Pancreas (tissue), 10 donors: ENCODE measurements around the gene INO80. TPM values are rescaled to one million over a fixed set of nuclear protein-coding genes. Genes with fewer than 3 reads are reported as not detected.

ENCODE experiments used
- ATAC-seq, 4 donors: fragments of 200-7000 bp; cut with Tn5 transposase; one replicate each; pipeline versions ENCODE4 v1.8.0 to v1.9.1; 2020; ENCODE audit warnings: mild to moderate bottlenecking in 4 of 4, moderate library complexity in 4 of 4
- DNase-seq, 6 donors: peaks; one replicate each; pipeline ENCODE4 v3.0.0-alpha.2; 2020
- FAIRE-seq: peaks from 2 replicates; lab custom pipeline; 2012; peaks lifted over from hg19 to GRCh38; lab: Jason Lieb, UNC
- H3K27ac ChIP-seq, 4 donors: fragments of 200-600 bp; sonication (generic); 1 replicate in 3 of 4; 2 replicates in 1 of 4; pipeline versions ENCODE4 v1.5.0 to v1.8.0; 2020
- H3K27me3 ChIP-seq, 4 donors: fragments of 200-600 bp; one replicate each; pipeline ENCODE4 v1.8.0; 2021
- H3K36me3 ChIP-seq, 3 donors: fragments of 200-600 bp; sonication (generic) in 1 of 3; one replicate each; pipeline versions ENCODE4 v1.5.0 to v1.8.0; 2020 to 2021
- H3K4me1 ChIP-seq, 3 donors: fragments of 200-600 bp; one replicate each; pipeline ENCODE4 v1.8.0; 2021
- H3K4me3 ChIP-seq, 4 donors: fragments of 200-600 bp; sonication (generic) in 2 of 4; one replicate each; pipeline versions ENCODE4 v1.5.0 to v1.8.0; 2020 to 2021
- H3K9me3 ChIP-seq, 4 donors: fragments of 200-600 bp; one replicate each; pipeline ENCODE4 v1.8.0; 2021
- WGBS, 2 donors: extraction: QIAGEN DNeasy Blood & Tissue Kit; methylation state at CpG; one replicate each; pipeline ENCODE4 v1.1.7; 2013; 5-methylcytosine and 5-hydroxymethylcytosine counted together
- intact Hi-C, 3 donors: fragments of 100-400 bp; cut with DNase I; formaldehyde crosslinking; loops; one replicate each; pipeline versions ENCODE4 v1.11.1 to v1.14.2; 2022
- polyA plus RNA-seq, 2 donors: library from polyadenylated mRNA; stranded (reverse); fragments of 200-250 nt; gene quantifications; one replicate each; pipeline ENCODE4 v1.2.3, GENCODE V29; 2013
- total RNA-seq, 6 donors: library from RNA; stranded (reverse); fragmentation: NEBNext Ultra II Directional in 4 of 6; extraction: Animal tissue kit (Norgen Biotek cat#: 25700) in 4 of 6; gene quantifications; one replicate each; pipeline versions ENCODE4 v1.2.1 to v1.2.4, GENCODE V29; 2021 to 2023
- TF ChIP-seq, protein P1 (sequence below), 4 donors: fragments of 200-600 bp; sonication (generic) in 3 of 4; IDR thresholded peaks; one replicate each; pipeline versions ENCODE4 v1.5.0 to v1.8.0; 2021; ENCODE audit warnings: antibody characterized with exemption in 4 of 4
- donor health status: healthy with polysubstance abuse.
- donor health status: DM: no; HTN: no; CAD: no; lungs with moderate emphysema.
- donor health status: DM: no; HTN: no; CAD: no.
- donor health status: control.
- donor health status: control.
- donor health status: Bipolar disorder and iron deficiency.
- donor health status: DM: yes; HTN: yes; CAD: no.
- donor health status: DM: no; HTN: no; CAD: no.
- donor health status: DM: no; HTN: no; CAD: no.
- donor health status: DM: yes; HTN: yes; CAD: no.

INO80 gene
- total and polyA plus RNA-seq, 8 donors = 4.7 to 11.7 (median 7.5) TPM

DNA sequence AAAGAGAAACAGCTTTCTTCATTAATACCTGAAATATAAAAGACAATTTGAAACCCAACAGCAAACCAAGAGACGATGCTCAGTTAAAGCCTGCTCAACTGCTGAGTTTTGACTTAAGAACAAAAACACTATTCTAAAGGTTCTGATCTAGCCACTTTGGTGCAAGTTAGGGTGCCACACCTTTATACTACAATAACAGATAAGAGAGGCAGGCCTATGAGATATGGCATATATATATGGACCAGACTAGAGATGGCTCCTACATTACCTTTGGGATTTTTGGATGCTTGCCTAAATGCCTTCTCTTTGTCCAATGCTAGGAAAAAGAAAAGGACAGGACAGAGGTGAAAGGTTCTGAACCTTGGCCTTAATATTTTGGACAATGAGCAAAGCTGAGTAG is 68.6 kb downstream of the INO80 start:
- Histone ChIP-seq H3K27me3 (no peaks in the 10 kb centered on the region), H3K9me3 (no peaks in the 10 kb centered on the region), H3K27ac (no peak overlapping the region), H3K4me3 (no peak overlapping the region), H3K36me3 (peaks cover 8 to 36% (median 20%) of the 10 kb centered on the region in 3 donors), H3K4me1 (peaks cover 10 to 15% (median 10%) of the 10 kb centered on the region in 3 donors)
- FAIRE-seq (no peak), DNase-seq (no peak), ATAC-seq (no peak)
- intact Hi-C loops = no loop called here
- 98 to 100% methylated on average over 1 of the region's 1 CpG for WGBS, 2 donors
- TF ChIP-seq, protein P1, sequence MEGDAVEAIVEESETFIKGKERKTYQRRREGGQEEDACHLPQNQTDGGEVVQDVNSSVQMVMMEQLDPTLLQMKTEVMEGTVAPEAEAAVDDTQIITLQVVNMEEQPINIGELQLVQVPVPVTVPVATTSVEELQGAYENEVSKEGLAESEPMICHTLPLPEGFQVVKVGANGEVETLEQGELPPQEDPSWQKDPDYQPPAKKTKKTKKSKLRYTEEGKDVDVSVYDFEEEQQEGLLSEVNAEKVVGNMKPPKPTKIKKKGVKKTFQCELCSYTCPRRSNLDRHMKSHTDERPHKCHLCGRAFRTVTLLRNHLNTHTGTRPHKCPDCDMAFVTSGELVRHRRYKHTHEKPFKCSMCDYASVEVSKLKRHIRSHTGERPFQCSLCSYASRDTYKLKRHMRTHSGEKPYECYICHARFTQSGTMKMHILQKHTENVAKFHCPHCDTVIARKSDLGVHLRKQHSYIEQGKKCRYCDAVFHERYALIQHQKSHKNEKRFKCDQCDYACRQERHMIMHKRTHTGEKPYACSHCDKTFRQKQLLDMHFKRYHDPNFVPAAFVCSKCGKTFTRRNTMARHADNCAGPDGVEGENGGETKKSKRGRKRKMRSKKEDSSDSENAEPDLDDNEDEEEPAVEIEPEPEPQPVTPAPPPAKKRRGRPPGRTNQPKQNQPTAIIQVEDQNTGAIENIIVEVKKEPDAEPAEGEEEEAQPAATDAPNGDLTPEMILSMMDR (IDR thresholded peaks at IDR 0.05) = no peak

DNA sequence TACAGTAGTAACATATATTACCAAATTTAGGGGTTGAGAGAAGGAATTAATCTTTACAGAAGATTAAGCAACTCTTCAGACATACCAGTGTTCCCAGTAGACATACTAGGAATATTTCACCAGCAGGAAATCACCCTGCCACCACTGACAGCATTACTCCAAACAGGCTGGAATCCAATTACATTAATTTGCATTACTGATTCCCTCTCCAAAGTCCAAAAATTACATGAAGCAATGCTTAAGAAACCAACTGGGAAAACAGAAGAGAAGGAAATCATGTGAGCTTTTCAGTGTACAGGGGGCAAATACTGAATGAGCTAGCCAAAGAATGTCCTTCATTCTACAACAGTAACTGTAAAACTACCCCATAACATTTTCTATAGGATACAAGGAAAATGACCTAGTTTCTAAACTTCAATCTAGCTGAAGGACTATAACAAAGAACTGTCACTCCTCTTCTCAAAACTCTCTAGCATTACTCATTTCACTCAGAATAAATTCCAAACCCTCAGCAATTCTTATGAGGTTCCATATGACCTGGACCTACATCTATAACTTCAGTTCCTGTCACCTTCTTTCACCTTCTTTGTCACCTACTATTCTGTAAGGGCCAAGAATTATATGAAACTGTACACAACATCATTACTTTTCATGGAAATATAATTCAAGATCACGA is 72.7 kb downstream of the INO80 start:
- FAIRE-seq (no peak), ATAC-seq (no peak)
- H3K36me3 ChIP-seq = peaks cover 6 to 35% (median 8%) of the 10 kb centered on the region in 3 donors

DNA sequence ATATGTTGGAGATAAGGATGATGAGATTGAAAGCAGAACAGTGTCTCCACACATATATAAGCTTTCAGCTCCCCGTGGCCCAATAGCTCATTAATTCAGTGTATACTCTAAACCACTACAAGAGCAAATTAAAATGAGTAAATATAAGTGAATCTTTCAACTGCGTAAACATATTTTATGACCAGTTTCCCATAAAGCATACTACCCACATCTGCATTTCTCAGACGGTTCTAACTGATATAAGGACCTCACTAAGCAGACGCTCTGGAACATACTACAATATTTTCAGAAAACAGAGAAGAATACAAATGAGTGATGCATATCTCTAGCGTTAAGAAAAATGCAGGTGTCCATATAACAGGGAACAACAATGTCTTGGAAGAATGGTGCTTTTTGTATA is 73.2 kb downstream of the INO80 start:
- Histone ChIP-seq H3K4me1 (peaks cover 0 to 2% (median under 1%) of the 10 kb centered on the region in 3 donors), H3K27me3 (no peaks in the 10 kb centered on the region), H3K9me3 (no peaks in the 10 kb centered on the region), H3K36me3 (peaks cover 2 to 32% (median 8%) of the 10 kb centered on the region in 3 donors), H3K27ac (no peak overlapping the region), H3K4me3 (no peak overlapping the region)
- intact Hi-C loops = no loop called here
- TF ChIP-seq, protein P1 (IDR thresholded peaks at IDR 0.05) = no peak
- DNase-seq = no peak
- 89 to 91% methylated on average over 5 of the region's 5 CpGs for WGBS, 2 donors
- no peak for ATAC-seq
- no peak for FAIRE-seq

More for the DNA sequence above, 72.7 kb downstream of the INO80 start:
- Histone ChIP-seq H3K27me3 (no peaks in the 10 kb centered on the region), H3K4me1 (peaks cover 4 to 6% (median 6%) of the 10 kb centered on the region in 3 donors), H3K4me3 (no peak overlapping the region), H3K9me3 (no peaks in the 10 kb centered on the region), H3K27ac (no peak overlapping the region)
- WGBS, 2 donors = 88 to 89% methylated on average over 1 of the region's 1 CpG
- DNase-seq = no peak
- TF ChIP-seq, protein P1 (IDR thresholded peaks at IDR 0.05) = no peak
- intact Hi-C loops = no loop called here

DNA sequence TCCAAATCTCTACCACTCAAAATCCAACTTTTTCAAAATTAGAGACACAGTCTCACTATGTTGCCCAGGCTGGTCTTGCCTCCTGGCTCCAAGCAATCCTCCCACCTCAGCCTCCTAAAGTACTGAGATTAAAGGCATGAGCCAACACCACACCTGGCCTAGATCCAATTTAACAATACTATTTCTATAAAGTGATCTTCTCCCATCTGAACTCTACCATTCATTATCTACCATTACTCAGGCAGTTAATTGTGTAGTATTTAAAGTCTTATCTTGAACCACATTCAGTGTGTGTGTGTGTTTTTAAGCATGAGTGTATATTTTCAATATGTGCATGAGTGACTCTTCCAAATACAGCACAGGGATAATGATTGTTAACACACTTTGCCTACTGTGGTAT is 77.0 kb downstream of the INO80 start:
- FAIRE-seq (no peak), DNase-seq (no peak), ATAC-seq (no peak)
- H3K4me3 ChIP-seq = no peak overlapping the region
- TF ChIP-seq, protein P1 (IDR thresholded peaks at IDR 0.05) = no peak
- H3K27me3 ChIP-seq = no peaks in the 10 kb centered on the region
- no peak overlapping the region for H3K27ac ChIP-seq
- intact Hi-C loops = no loop called here
- H3K36me3 ChIP-seq = peaks cover 0 to 8% (median 4%) of the 10 kb centered on the region in 3 donors
- H3K9me3 ChIP-seq = no peaks in the 10 kb centered on the region
- no peaks in the 10 kb centered on the region for H3K4me1 ChIP-seq

DNA sequence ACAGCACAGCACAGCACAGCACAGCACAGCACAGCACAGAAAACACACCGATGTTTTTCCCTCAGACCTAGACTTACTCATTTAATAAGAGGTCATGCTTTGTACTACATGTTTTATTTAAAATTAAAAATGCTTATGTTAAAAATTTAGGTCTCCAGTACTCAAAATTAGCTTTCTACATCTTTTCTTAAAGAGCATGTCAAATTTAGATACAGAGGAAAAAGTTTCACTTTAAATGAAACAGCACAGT is 84.1 kb downstream of the INO80 start:
- ATAC-seq (no peak), DNase-seq (no peak), FAIRE-seq (no peak)
- Histone ChIP-seq H3K4me1 (no peaks in the 10 kb centered on the region), H3K27me3 (no peaks in the 10 kb centered on the region), H3K36me3 (no peaks in the 10 kb centered on the region), H3K27ac (no peak overlapping the region), H3K9me3 (no peaks in the 10 kb centered on the region), H3K4me3 (no peak overlapping the region)
- intact Hi-C loops = no loop called here
- WGBS, 2 donors = 95 to 100% methylated on average over 1 of the region's 1 CpG
- TF ChIP-seq, protein P1 (IDR thresholded peaks at IDR 0.05) = no peak
